Activated CD8-positive, alpha-beta T cell treated with anti-CD3 and anti-CD28 coated beads for 36 hours (primary cell): ENCODE measurements around the gene TPCN1. TPM values are rescaled to one million over a fixed set of nuclear protein-coding genes. Genes with fewer than 3 reads are reported as not detected.
"Not testable (repeated sequence)": the region's sequence is repeated elsewhere in the genome, so short reads cannot be mapped to it uniquely, and the experiment has no call there.

ENCODE experiments used
- ATAC-seq: fragments of 200-7000 bp; cut with Tn5 transposase; one replicate; pipeline ENCODE4 v1.10.0; 2021; ENCODE audit warnings: mild to moderate bottlenecking, moderate library complexity
- CTCF ChIA-PET: fragments of 350-600 bp; sonication (Branson Sonifier 250); formaldehyde crosslinking; loops from one replicate; lab custom pipeline; 2021; ENCODE audit warnings: antibody characterized with exemption; lab: Charles Lee
- POLR2A ChIA-PET: fragments of 350-600 bp; sonication (Branson Sonifier 250); formaldehyde crosslinking; loops from one replicate; lab custom pipeline; 2021; ENCODE audit warnings: antibody characterized with exemption; lab: Charles Lee
- DNase-seq: peaks from one replicate; pipeline ENCODE4 v3.0.0-alpha.2; 2020
- H3K27ac Mint-ChIP-seq: one replicate; pipeline ENCODE4 v1.8.0; 2021; ENCODE audit warnings: mild to moderate bottlenecking, mixed read lengths
- H3K27me3 Mint-ChIP-seq: one replicate; pipeline ENCODE4 v1.8.0; 2021; ENCODE audit warnings: mixed read lengths
- H3K36me3 Mint-ChIP-seq: one replicate; pipeline ENCODE4 v1.8.0; 2021; ENCODE audit warnings: low read depth, mixed read lengths
- H3K4me1 Mint-ChIP-seq: one replicate; pipeline ENCODE4 v1.8.0; 2021; ENCODE audit warnings: low read depth, mixed read lengths
- H3K4me3 Mint-ChIP-seq: one replicate; pipeline ENCODE4 v1.8.0; 2021; ENCODE audit warnings: mild to moderate bottlenecking, moderate library complexity, mixed read lengths
- H3K9me3 Mint-ChIP-seq: one replicate; pipeline ENCODE4 v1.8.0; 2021; ENCODE audit warnings: mixed read lengths
- CTCF ChIP-seq: fragments of 200-600 bp; IDR thresholded peaks from one replicate; pipeline ENCODE4 v1.8.0; 2022; ENCODE audit warnings: antibody characterized with exemption, mild to moderate bottlenecking
- intact Hi-C: fragments of 100-400 bp; cut with micrococcal nuclease; formaldehyde crosslinking; loops from one replicate; pipeline ENCODE4 v1.10.0; 2022
- total RNA-seq, 2 experiments: library from RNA; stranded (reverse); gene quantifications; one replicate each; pipeline ENCODE4 v1.2.3, GENCODE V29; 2021

TPCN1 gene
- total RNA-seq, 2 experiments from 2014 or later, result 29.9 to 33.5 TPM

DNA sequence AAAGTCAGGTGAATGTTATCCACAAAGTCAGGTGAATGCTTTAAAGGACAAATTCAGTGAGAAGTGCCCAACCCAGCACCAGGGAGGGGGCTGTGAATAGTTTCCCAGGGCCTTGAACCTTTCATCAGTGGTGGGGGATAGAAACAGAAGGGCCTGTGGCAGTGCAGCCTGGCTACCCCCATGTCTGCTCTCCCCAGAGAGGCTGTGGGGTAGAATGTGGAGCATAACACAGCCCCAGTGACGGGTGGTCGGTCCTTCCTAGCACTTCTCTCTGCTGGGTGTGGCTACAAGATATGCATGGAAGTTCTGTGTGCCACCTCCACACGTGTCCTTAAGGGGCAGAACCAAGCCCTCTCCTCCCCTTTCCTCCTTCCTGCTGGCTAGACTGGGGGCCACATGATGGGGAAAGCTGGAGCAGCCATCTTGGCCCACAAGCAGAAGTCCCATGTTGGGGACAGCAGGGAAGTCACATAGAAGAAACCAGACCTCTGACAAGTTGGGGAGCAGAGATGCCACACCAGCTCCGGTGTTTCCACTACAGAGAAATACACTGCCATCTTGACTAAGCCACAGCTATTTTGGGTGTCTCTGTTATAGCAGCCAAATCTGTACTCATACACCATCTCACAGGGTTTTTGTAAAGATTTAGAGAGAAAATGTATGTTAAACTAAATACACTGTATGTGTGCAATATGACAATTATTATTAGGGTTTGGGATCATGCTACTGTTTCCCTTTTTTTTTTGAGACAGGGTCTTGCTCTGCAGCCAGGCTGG is 18.8 kb upstream of the TPCN1 start:
- ATAC-seq (no peak), DNase-seq (no peak)
- no peak overlapping the region for H3K27ac Mint-ChIP-seq
- POLR2A ChIA-PET, result interaction anchor here (1.7 kb wide), 1 partner anchor 9 kb away, joined by 5 read pairs; no protein-coding TSS in a partner anchor
- peaks cover 15% of the 10 kb centered on the region for H3K4me1 Mint-ChIP-seq
- no peaks in the 10 kb centered on the region for H3K27me3 Mint-ChIP-seq
- no peaks in the 10 kb centered on the region for H3K36me3 Mint-ChIP-seq
- peaks cover 4% of the 10 kb centered on the region for H3K9me3 Mint-ChIP-seq
- CTCF ChIA-PET, result no interaction called here
- no peak overlapping the region for H3K4me3 Mint-ChIP-seq
- TF ChIP-seq CTCF, result no peak
- intact Hi-C loops, result no loop called here

DNA sequence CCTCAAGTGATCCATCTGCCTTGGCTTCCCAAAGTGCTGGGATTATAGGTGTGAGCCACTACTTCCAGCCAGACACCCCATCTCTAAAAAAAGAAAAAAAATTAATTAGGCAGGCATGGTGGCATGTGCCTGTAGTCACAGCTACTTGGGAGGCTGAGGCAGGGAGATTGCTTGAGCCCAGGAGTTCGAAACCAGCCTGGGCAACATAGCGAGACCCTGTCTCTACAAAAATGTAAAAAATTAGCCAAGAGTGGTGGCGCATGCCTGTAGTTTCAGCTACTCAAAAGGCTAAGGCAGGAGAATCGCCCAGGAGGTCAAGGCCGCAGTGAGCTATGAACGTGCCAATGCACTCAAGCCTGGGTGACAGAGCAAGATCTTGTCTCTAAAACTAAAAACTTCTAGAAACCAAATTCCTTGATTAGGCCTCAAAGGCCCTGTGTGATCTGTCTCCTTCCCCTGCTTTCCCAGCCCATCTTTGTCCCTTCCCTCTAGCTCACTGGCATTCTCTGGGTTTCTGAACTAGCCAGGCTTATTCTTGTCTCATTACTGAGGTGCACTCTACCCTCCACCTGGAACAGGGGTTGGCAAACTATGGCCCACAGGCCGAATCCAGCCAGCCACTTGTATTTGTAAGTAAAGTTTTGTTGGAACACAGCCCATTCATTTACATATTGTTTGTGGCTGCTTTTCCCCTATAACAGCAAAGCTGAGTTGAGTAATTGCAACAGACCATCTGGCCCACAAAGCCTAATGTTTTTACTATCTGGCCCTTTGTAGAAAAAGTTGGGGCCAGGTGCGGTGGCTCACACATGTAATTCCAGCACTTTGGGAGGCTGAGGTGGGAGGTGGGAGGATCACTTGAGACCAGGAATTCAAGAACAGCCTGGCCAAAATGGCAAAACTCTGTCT is 17.2 kb upstream of the TPCN1 start:
- intact Hi-C loops, result no loop called here
- H3K27me3 Mint-ChIP-seq, result no peaks in the 10 kb centered on the region
- no peak overlapping the region for H3K4me3 Mint-ChIP-seq
- no peak for TF ChIP-seq CTCF
- ATAC-seq, result no peak
- H3K36me3 Mint-ChIP-seq, result no peaks in the 10 kb centered on the region
- CTCF ChIA-PET, result interaction anchor here (1.1 to 1.2 kb wide), 2 partner anchors 9 to 29 kb away, joined by 3 to 4 read pairs; no protein-coding TSS in a partner anchor
- POLR2A ChIA-PET, result interaction anchor here (0.7 to 1.7 kb wide), 2 partner anchors 19 kb away, joined by 3 to 5 read pairs; partner anchors contain the start of genes DDX54 and RITA1
- H3K27ac Mint-ChIP-seq, result peak overlapping the region; percentile 20
- peaks cover 30% of the 10 kb centered on the region for H3K4me1 Mint-ChIP-seq
- DNase-seq, result no peak
- peaks cover 4% of the 10 kb centered on the region for H3K9me3 Mint-ChIP-seq

- TF ChIP-seq CTCF, result no peak
- Mint-ChIP-seq H3K27ac (peak overlapping the region; percentile 20), H3K4me3 (no peak overlapping the region), H3K36me3 (no peaks in the 10 kb centered on the region), H3K27me3 (no peaks in the 10 kb centered on the region), H3K4me1 (peaks cover 34% of the 10 kb centered on the region), H3K9me3 (peaks cover 4% of the 10 kb centered on the region)
- ChIA-PET POLR2A (interaction anchor here (1.7 kb wide), 1 partner anchor 20 kb away, joined by 5 read pairs; the partner anchor contains the start of genes DDX54 and RITA1), CTCF (interaction anchor here (1.2 kb wide), 1 partner anchor 30 kb away, joined by 4 read pairs; no protein-coding TSS in a partner anchor)
- ATAC-seq (no peak), DNase-seq (no peak)
- intact Hi-C loops, result loop anchor here (5.0 kb wide), 1 partner anchor 57 kb away; no protein-coding TSS in a partner anchor
Measured at GRCh38 chr12:113204804-113205203, 16.5 kb upstream of the TPCN1 start.

DNA sequence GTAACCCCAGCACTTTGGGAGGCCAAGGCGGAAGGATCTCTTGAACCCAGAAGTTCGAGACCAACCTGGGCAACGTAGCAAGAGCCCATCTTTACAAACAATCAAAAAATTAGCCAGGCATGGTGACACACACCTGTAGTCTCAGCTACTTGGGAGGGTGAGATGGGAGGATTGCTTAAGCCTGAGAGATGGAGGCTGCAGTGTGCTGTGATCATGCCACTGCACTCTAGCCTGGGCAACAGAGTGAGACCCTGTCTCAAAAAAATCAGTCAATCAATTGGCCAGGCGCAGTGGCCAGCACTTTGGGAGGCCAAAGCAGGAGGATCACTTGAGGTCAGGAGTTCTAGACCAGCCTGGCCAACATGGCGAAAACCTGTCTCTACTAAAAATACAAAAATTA is 14.5 kb upstream of the TPCN1 start:
- H3K9me3 Mint-ChIP-seq, H3K27ac Mint-ChIP-seq, ATAC-seq, H3K27me3 Mint-ChIP-seq, H3K36me3 Mint-ChIP-seq, DNase-seq, H3K4me3 Mint-ChIP-seq: not testable (repeated sequence)
- ChIA-PET POLR2A (interaction anchor here (2.1 to 2.9 kb wide), 3 partner anchors 15 to 22 kb away, joined by 8 to 21 read pairs (median 8); partner anchors contain the start of genes DDX54, RITA1 and TPCN1), CTCF (interaction anchor here (1.3 to 2.0 kb wide), 3 partner anchors 10 to 16 kb away, joined by 4 to 9 read pairs (median 4); no protein-coding TSS in a partner anchor)
- peaks cover 45% of the 10 kb centered on the region for H3K4me1 Mint-ChIP-seq
- intact Hi-C loops, result loop anchor here (5.0 kb wide), 1 partner anchor 55 kb away; no protein-coding TSS in a partner anchor

GRCh38 chr12:113207613-113208040 is 13.6 kb upstream of the TPCN1 start:
- Mint-ChIP-seq H3K4me1 (peaks cover 45% of the 10 kb centered on the region), H3K4me3 (peak overlapping the region; percentile 37), H3K9me3 (peaks cover 4% of the 10 kb centered on the region), H3K36me3 (no peaks in the 10 kb centered on the region), H3K27me3 (no peaks in the 10 kb centered on the region), H3K27ac (peak overlapping the region; percentile 92)
- peak; percentile 41 for DNase-seq
- peak; percentile 12 for ATAC-seq
- TF ChIP-seq CTCF, result no peak
- ChIA-PET POLR2A (interaction anchor here (0.6 to 3.4 kb wide), 8 partner anchors 9 to 194 kb away, joined by 3 to 21 read pairs (median 8); partner anchors contain the start of genes DDX54, RITA1 and TPCN1), CTCF (interaction anchor here (1.0 to 2.0 kb wide), 5 partner anchors 11 to 159 kb away, joined by 3 to 9 read pairs (median 4); no protein-coding TSS in a partner anchor)
- intact Hi-C loops, result loop anchor here (2.0 to 5.0 kb wide), 2 partner anchors 15 to 55 kb away; no protein-coding TSS in a partner anchor
